ENCODE measurements around the gene ARMC10. TPM values are rescaled to one million over a fixed set of nuclear protein-coding genes. Genes with fewer than 3 reads are reported as not detected.
"Not testable (repeated sequence)": the region's sequence is repeated elsewhere in the genome, so short reads cannot be mapped to it uniquely, and the experiment has no call there.

ARMC10 gene
- total RNA-seq, 1 donor from 2014 or later, result 18.6 TPM

GRCh38 chr7:103116991-103117390 is 42.1 kb downstream of the ARMC10 start:
- intact Hi-C loops (cut with DNase I), result no loop called here

GRCh38 chr7:103117465-103117864 is 42.5 kb downstream of the ARMC10 start:
- ATAC-seq (ENCODE audit: poor library complexity) (no peak), DNase-seq (no peak)
- intact Hi-C loops (cut with DNase I), result no loop called here

More at GRCh38 chr7:103116991-103117390, 42.1 kb downstream of the ARMC10 start:
- ATAC-seq (ENCODE audit: poor library complexity) (no peak), DNase-seq (no peak)

- intact Hi-C loops (cut with DNase I), result no loop called here
- DNase-seq (no peak), ATAC-seq (ENCODE audit: poor library complexity) (no peak)
Observed at GRCh38 chr7:103119791-103120291, 44.9 kb downstream of the ARMC10 start.

- ATAC-seq (ENCODE audit: poor library complexity), result no peak
- no peak for DNase-seq
- intact Hi-C loops (cut with DNase I), result no loop called here
Observed at GRCh38 chr7:103120362-103120761, 45.4 kb downstream of the ARMC10 start.

GRCh38 chr7:103121641-103122040 is 46.7 kb downstream of the ARMC10 start:
- DNase-seq, result no peak
- no peak for ATAC-seq (ENCODE audit: poor library complexity)
- intact Hi-C loops (cut with DNase I), result no loop called here

- DNase-seq (no peak), ATAC-seq (ENCODE audit: poor library complexity) (no peak)
- intact Hi-C loops (cut with DNase I), result no loop called here
Observed at GRCh38 chr7:103123529-103123928, 48.6 kb downstream of the ARMC10 start.

- ATAC-seq (ENCODE audit: poor library complexity) (no peak), DNase-seq (no peak)
- intact Hi-C loops (cut with DNase I), result no loop called here
Observed at GRCh38 chr7:103124429-103124979, 49.6 kb downstream of the ARMC10 start.

- intact Hi-C loops (cut with DNase I), result no loop called here
- ATAC-seq (ENCODE audit: poor library complexity) (no peak), DNase-seq (no peak)
Observed at GRCh38 chr7:103127006-103127405, 52.1 kb downstream of the ARMC10 start.

GRCh38 chr7:103129702-103130549 is 55.0 kb downstream of the ARMC10 start:
- ATAC-seq (ENCODE audit: poor library complexity) (no peak), DNase-seq (no peak)
- intact Hi-C loops (cut with DNase I), result no loop called here

- ATAC-seq (ENCODE audit: poor library complexity), result no peak
- intact Hi-C loops (cut with DNase I), result no loop called here
- DNase-seq, result no peak
Observed at GRCh38 chr7:103130901-103131624, 56.1 kb downstream of the ARMC10 start.

GRCh38 chr7:103132995-103133688 is 58.2 kb downstream of the ARMC10 start:
- intact Hi-C loops (cut with DNase I), result no loop called here
- ATAC-seq (ENCODE audit: poor library complexity), result no peak
- no peak for DNase-seq

GRCh38 chr7:103134836-103135554 is 60.1 kb downstream of the ARMC10 start:
- ATAC-seq (ENCODE audit: poor library complexity), result no peak
- intact Hi-C loops (cut with DNase I), result no loop called here
- no peak for DNase-seq

- no peak for ATAC-seq (ENCODE audit: poor library complexity)
- intact Hi-C loops (cut with DNase I), result no loop called here
- no peak for DNase-seq
Observed at GRCh38 chr7:103140061-103140460, 65.1 kb downstream of the ARMC10 start.

- ATAC-seq (ENCODE audit: poor library complexity) (no peak), DNase-seq (no peak)
- intact Hi-C loops (cut with DNase I), result no loop called here
Observed at GRCh38 chr7:103140685-103141084, 65.7 kb downstream of the ARMC10 start.

- intact Hi-C loops (cut with DNase I), result no loop called here
- no peak for DNase-seq
- no peak for ATAC-seq (ENCODE audit: poor library complexity)
Observed at GRCh38 chr7:103141753-103142404, 66.9 kb downstream of the ARMC10 start.

GRCh38 chr7:103142494-103142893 is 67.6 kb downstream of the ARMC10 start:
- DNase-seq, result no peak
- intact Hi-C loops (cut with DNase I), result no loop called here
- no peak for ATAC-seq (ENCODE audit: poor library complexity)

- DNase-seq, result no peak
- ATAC-seq (ENCODE audit: poor library complexity), result no peak
- intact Hi-C loops (cut with DNase I), result no loop called here
Observed at GRCh38 chr7:103143868-103144267, 68.9 kb downstream of the ARMC10 start.

- ATAC-seq (ENCODE audit: poor library complexity); DNase-seq; intact Hi-C loops (cut with DNase I): not testable (repeated sequence)
Observed at GRCh38 chr7:103144754-103145153, 69.8 kb downstream of the ARMC10 start.

All from Right ventricle myocardium superior (tissue), 1 donor.